ENCODE results near the gene ARSD. TPM values are rescaled to one million over a fixed set of nuclear protein-coding genes. Genes with fewer than 3 reads are reported as not detected.
"Not testable (repeated sequence)": the region's sequence is repeated elsewhere in the genome, so short reads cannot be mapped to it uniquely, and the experiment has no call there.

Gene ARSD
- polyA plus RNA-seq, 1 of the 3 experiments (the other 2 are of a cell fraction): 19.8 TPM

DNA sequence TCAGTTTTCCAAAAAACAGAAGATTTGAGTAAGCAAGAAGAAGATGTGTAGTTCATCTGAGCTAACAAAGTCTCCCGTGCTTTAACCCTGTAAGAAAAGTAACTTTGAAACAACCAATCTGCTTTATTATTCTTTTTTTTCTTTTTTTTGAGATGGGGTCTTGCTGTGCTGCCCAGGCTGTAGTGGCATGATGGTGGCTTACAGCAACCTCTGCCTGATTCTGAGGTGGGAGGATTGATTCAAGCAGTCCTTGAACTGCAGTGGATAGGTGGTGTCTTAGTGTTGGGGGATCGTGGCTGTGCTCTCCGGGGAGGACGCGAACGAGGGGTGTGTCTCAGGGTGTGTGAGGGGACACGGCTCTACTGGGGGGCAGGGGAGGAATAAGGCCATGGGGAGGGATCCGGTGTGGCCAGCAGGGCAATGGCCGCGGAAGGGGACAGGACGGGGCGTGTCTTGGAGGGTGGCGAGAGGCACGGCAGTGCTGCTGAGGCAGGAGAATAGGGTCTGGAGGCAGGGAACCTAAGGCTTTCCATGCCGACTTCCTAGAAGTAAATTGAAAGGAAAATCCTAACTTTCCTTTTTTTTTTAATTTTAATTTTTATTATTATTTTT, 2.4 kb downstream of the ARSD start:
- no peak overlapping the region for H2AFZ ChIP-seq (ENCODE audit: low read depth)
- H3K4me1 ChIP-seq (ENCODE audit: control insufficient read depth in 1 of 2, insufficient read depth in 2 of 2, low read depth in 1 of 2, low read length in 1 of 2): no peaks in the 10 kb centered on the region; a peak in 1 of 4 replicates
- H3K27me3 ChIP-seq (ENCODE audit: insufficient read depth): no peaks in the 10 kb centered on the region
- ChIA-PET POLR2A (no interaction called here), CTCF (no interaction called here)
- no peaks in the 10 kb centered on the region for H4K20me1 ChIP-seq (ENCODE audit: insufficient read depth)
- TF ChIP-seq, protein P1, sequence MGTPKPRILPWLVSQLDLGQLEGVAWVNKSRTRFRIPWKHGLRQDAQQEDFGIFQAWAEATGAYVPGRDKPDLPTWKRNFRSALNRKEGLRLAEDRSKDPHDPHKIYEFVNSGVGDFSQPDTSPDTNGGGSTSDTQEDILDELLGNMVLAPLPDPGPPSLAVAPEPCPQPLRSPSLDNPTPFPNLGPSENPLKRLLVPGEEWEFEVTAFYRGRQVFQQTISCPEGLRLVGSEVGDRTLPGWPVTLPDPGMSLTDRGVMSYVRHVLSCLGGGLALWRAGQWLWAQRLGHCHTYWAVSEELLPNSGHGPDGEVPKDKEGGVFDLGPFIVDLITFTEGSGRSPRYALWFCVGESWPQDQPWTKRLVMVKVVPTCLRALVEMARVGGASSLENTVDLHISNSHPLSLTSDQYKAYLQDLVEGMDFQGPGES (IDR thresholded peaks at IDR 0.05; ENCODE audit: low read depth, low read length): no peak
- no peak for TF ChIP-seq NFIC (IDR thresholded peaks at IDR 0.05; ENCODE audit: borderline replicate concordance)
- no peak for TF ChIP-seq POLR2AphosphoS5 (IDR thresholded peaks at IDR 0.05; ENCODE audit: low read depth, low read length)
- TF ChIP-seq RAD21 (IDR thresholded peaks at IDR 0.05; ENCODE audit: low read length): no peak
- no peaks in the 10 kb centered on the region for H3K9me2 ChIP-seq
- peaks cover 3% of the 10 kb centered on the region in 2 experiments for H3K36me3 ChIP-seq (replicated peaks in 1 of 2; ENCODE audit: control insufficient read depth in 1 of 2, insufficient read depth in 2 of 2, low read length in 1 of 2)
- H3K79me2 ChIP-seq (ENCODE audit: insufficient read depth): no peaks in the 10 kb centered on the region
- H3K4me3 ChIP-seq (ENCODE audit: low read depth in 2 of 2, low read length in 1 of 2): no peak overlapping the region
- H3K9me3 ChIP-seq: no peaks in the 10 kb centered on the region
- no peak overlapping the region for H3K4me2 ChIP-seq
- DNase-seq: no peak
- peaks cover 5% of the 10 kb centered on the region for H3F3A ChIP-seq (replicated peaks; ENCODE audit: insufficient read depth)
- no peak overlapping the region for H3K27ac ChIP-seq (ENCODE audit: low read depth in 2 of 2, low read length in 1 of 2)
- no peak overlapping the region for H3K9ac ChIP-seq
- WGBS (ENCODE audit: low lambda C conversion rate): 97% methylated on average over 15 of the region's 15 CpGs

DNA sequence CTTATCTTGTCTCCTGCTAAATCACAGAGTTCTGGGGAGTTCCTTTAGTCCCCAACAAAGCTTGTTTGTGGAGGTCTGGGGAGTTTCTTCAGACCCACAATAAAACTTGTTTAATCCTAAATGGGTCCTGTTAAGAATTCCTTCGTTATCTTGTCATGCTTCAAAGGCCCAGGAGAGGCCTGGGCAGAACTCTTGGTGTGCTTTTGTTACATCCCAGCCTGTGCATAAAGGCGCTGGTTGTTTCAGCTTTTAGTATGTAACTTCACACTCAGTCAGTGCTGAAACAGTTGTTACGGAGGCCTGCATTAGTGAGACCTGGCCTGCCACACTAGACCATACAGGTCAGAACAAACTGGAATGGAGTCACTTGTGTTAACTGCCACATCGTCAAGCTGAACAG, 2.9 kb downstream of the ARSD start:
- H2AFZ ChIP-seq (ENCODE audit: low read depth); H4K20me1 ChIP-seq (ENCODE audit: insufficient read depth); H3K4me3 ChIP-seq (ENCODE audit: low read depth in 2 of 2, low read length in 1 of 2); H3F3A ChIP-seq (replicated peaks; ENCODE audit: insufficient read depth); H3K9me3 ChIP-seq; H3K36me3 ChIP-seq (replicated peaks in 1 of 2; ENCODE audit: control insufficient read depth in 1 of 2, insufficient read depth in 2 of 2, low read length in 1 of 2); CTCF ChIA-PET; H3K4me2 ChIP-seq; H3K9me2 ChIP-seq; H3K79me2 ChIP-seq (ENCODE audit: insufficient read depth); DNase-seq; POLR2A ChIA-PET; H3K27ac ChIP-seq (ENCODE audit: low read depth in 2 of 2, low read length in 1 of 2); H3K27me3 ChIP-seq (ENCODE audit: insufficient read depth); H3K4me1 ChIP-seq (ENCODE audit: control insufficient read depth in 1 of 2, insufficient read depth in 2 of 2, low read depth in 1 of 2, low read length in 1 of 2); H3K9ac ChIP-seq: not testable (repeated sequence)
- WGBS (ENCODE audit: low lambda C conversion rate): 83% methylated on average over 4 of the region's 4 CpGs

GRCh38 chrX:2924151-2924550, 5.0 kb downstream of the ARSD start:
- ChIA-PET POLR2A (no interaction called here), CTCF (no interaction called here)
- no peaks in the 10 kb centered on the region for H3K9me3 ChIP-seq
- no peak overlapping the region for H3K9ac ChIP-seq
- H3K27ac ChIP-seq (ENCODE audit: low read depth in 2 of 2, low read length in 1 of 2): no peak overlapping the region
- H4K20me1 ChIP-seq (ENCODE audit: insufficient read depth): no peaks in the 10 kb centered on the region
- WGBS (ENCODE audit: low lambda C conversion rate): 91% methylated on average over 8 of the region's 9 CpGs
- no peaks in the 10 kb centered on the region for H3K79me2 ChIP-seq (ENCODE audit: insufficient read depth)
- H3K36me3 ChIP-seq (replicated peaks in 1 of 2; ENCODE audit: control insufficient read depth in 1 of 2, insufficient read depth in 2 of 2, low read length in 1 of 2): peaks cover 13 to 18% of the 10 kb centered on the region in 2 experiments
- no peaks in the 10 kb centered on the region; a peak in 1 of 4 replicates for H3K4me1 ChIP-seq (ENCODE audit: control insufficient read depth in 1 of 2, insufficient read depth in 2 of 2, low read depth in 1 of 2, low read length in 1 of 2)
- no peak overlapping the region for H3K4me3 ChIP-seq (ENCODE audit: low read depth in 2 of 2, low read length in 1 of 2)
- H3F3A ChIP-seq (replicated peaks; ENCODE audit: insufficient read depth): peaks cover 5% of the 10 kb centered on the region
- TF ChIP-seq GABPA (IDR thresholded peaks at IDR 0.05; ENCODE audit: low read depth) (no peak), NRF1 (IDR thresholded peaks at IDR 0.05; ENCODE audit: low read depth, low read length) (no peak), USF1 (IDR thresholded peaks at IDR 0.05; ENCODE audit: borderline replicate concordance, low read depth) (no peak), NFIC (IDR thresholded peaks at IDR 0.05; ENCODE audit: borderline replicate concordance) (no peak), RAD21 (IDR thresholded peaks at IDR 0.05; ENCODE audit: low read length) (no peak), MXI1 (IDR thresholded peaks at IDR 0.05; ENCODE audit: low read depth, low read length) (no peak), YY1 (IDR thresholded peaks at IDR 0.05; ENCODE audit: low read depth) (no peak), FOSL2 (IDR thresholded peaks at IDR 0.05; ENCODE audit: borderline replicate concordance, low read depth) (no peak)
- H3K9me2 ChIP-seq: no peaks in the 10 kb centered on the region
- no peak overlapping the region for H3K4me2 ChIP-seq
- no peak for DNase-seq
- no peak overlapping the region for H2AFZ ChIP-seq (ENCODE audit: low read depth)
- no peaks in the 10 kb centered on the region for H3K27me3 ChIP-seq (ENCODE audit: insufficient read depth)

Data from SK-N-SH (cell line).